Activated gamma-delta T cell (primary cell): ENCODE measurements around the gene DIPK1A.

ENCODE experiments used
- DNase-seq: peaks from one replicate; lab custom pipeline; 2025; lab: John Stamatoyannopoulos, UW

DIPK1A gene

DNA sequence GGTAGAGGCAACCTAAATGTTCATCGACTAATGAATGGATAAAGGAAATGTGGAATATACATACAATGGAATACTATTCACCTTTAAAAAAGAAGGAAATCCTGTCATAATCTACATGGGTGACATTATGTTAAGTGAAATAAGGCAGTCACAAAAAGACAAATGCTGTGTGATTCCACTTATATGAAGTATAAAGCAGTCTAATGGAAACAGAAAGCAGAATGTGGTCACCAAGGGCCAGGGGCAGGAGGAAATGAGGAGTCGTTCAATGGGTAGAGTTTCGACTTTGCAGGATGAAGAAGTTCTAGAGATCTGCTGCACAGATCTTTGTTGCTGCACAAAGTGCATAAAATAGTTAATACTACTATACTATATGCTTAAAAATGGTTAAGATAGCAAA, 7.8 kb downstream of the DIPK1A start:
- DNase-seq, result no peak

DNA sequence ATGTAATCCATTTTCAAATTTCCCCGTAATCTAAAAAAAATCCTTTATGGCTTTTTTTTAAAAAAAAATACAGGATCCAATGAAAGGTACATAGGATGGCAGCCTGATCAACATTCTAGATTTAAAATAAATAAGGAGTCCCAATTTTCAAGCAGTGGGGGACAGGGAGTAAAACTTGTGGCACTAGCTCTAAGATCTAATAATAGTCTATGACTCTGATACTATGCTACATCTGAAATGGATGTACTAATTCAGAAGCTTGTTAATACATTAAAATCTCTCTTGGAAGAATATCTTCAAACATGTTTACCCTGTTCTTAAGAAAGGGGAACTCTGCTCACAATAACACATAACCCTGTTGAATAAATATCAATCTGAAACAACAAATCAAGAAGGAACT, 8.5 kb downstream of the DIPK1A start:
- DNase-seq, result no peak

DNA sequence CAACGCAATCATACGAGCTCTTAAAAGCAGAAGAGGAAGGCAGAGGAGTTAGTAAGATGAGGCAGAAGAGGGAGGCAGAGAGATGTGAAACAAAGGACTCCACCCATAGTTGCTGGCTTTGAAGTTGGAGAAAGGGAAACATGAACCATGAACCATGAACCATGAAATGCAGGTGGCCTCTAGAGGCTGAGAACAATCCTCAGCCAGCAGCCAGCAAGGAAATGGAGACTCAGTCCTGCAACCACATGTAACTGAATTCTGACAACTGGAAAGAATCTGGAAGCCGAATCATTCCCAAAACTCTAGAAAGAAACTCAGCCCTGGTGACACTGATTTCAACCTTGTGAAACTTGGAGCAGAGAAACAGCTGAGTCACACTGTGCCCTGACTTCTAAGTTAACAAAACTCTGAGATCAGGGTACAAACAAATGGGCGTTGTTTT, 10.1 kb downstream of the DIPK1A start:
- no peak for DNase-seq

- no peak for DNase-seq
Measured at GRCh38 chr1:92949937-92950817, 11.1 kb downstream of the DIPK1A start.

DNA sequence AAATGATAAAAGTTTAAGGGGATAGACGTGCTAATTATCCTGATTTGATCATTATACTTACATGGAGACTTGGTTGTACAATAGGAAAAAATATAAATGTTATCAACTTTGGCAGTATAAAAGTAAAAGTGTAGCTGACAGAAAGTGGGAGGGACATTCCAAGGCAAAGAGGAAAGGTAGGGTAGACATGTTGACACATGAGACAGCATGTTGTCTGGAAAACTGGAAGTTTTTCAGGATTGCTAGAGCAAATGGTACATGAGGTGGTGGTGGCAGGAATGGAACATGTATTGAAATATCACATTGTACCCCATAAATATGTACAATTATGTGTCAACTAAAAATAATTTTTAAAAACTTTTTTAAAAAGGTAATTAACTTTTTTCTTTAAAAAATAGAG, 13.2 kb downstream of the DIPK1A start:
- DNase-seq, result no peak

GRCh38 chr1:92945748-92946270, 15.5 kb downstream of the DIPK1A start:
- no peak for DNase-seq

DNA sequence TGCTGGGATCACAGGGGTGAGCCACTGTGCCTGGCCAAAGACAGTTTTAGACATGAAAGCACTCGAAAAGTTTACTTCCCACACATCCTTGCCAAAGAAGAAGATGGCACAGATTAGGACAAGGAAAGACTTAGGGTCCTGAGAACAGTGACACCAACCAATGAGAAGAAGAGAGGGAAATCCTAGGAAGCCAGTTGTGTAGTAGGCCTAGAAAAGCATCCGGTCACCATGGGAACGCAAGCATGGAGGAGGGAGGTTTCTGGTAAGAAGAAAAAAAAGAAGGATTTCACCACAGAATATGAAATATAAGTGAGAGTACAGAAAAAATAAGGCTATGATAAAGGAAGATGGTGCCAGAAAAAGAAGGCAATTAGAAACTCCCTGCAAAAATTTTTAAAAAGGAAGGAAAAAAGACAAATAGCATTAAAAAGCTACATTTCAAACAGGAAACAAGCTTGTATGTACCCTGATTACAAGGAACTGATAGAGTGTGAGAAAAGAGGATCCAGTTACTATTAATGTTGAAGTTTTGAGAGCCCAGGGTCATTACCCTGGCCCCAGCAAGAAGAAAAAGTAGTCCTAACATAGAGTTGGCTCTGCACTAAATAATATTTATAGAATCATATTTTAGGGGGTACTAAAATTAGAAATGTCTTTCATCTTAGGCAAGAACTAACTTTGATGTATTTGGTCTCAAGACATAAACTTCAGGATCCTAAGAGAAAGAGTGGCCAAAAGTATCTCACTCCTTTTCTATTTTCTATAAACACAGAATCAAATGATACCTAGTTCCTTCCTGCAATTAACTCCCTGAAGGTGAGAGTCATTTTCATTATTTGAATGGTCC, 16.1 kb downstream of the DIPK1A start:
- DNase-seq, result no peak

- DNase-seq, result no peak
Measured at GRCh38 chr1:92943502-92943847, 17.8 kb downstream of the DIPK1A start.

GRCh38 chr1:92940541-92940940, 20.7 kb downstream of the DIPK1A start:
- no peak for DNase-seq

GRCh38 chr1:92937731-92938130, 23.5 kb downstream of the DIPK1A start:
- no peak for DNase-seq

DNA sequence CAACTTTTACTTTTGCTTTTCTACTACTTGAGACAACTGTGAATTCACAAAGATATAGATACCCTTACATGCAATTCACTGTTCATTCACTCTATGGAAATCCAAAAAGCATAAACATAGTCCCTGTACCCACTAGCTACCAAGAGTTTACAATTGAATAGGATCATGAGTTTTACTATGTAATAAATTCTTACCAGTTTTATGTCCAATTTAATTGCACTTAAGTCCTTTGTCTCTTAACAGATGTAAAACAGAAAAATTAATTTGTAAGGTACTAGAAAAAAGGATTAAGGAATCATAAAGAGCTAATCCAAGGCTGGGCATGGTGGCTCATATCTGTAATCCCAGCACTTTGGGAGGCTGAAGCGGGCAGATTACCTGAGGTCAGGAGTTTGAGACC, 24.4 kb downstream of the DIPK1A start:
- DNase-seq, result no peak

- no peak for DNase-seq
Measured at GRCh38 chr1:92934395-92935378, 26.6 kb downstream of the DIPK1A start.

DNA sequence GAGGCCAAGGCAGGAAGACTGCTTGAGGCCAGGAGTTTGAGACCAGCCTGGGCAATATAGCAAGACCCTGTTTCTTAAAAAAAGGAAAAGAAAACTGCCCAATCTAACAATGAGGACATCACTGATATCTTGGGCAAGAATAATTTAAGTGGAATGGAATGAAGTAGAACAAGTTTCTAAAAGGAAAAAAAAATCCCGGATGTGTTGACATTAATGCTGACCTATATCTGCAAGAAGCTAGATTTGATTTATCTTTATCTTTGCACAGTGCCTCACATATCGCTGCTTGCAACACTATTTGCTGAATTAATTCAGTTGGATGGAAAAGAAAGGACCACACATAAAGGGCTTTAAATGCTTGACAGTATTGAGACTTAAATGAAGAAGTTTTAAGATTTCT, 27.8 kb downstream of the DIPK1A start:
- DNase-seq, result no peak

DNA sequence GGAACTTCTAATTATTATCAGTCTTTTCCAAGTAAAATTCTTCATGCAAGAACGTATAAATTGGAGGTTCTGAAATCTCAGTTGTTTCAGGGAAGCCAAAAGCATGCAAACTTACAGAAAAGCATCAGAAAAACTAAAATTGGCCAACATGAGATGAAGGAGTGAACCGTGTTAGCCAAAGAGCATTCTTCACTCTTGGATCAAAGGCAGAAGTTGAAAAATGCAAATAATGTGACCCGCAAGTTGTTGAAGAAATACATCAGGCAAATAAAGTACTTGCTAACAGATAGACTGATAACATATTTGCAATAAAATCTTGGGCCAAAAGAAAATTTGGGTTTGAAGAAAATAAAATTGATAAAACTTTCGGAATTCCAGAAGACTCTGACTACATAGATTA, 29.6 kb downstream of the DIPK1A start:
- no peak for DNase-seq

DNA sequence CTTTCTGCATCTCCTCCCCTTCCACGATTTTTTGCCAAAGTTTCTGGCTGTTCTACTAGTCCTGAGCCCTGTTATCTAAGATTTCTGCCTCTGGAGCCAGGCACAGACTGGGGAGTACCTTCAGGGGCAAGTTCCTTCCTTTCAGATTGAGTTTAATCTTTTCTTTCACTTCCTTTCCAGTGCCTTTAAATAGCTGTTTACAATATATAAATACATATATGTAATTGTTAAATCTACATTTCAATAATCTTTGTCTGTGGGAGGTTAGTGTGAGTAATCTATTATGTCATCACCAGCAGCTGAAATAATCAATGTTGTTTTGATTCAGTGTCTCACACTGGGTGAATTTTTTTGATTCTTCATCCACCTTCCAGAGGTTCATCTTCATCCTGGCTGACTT, 31.8 kb downstream of the DIPK1A start:
- no peak for DNase-seq

DNA sequence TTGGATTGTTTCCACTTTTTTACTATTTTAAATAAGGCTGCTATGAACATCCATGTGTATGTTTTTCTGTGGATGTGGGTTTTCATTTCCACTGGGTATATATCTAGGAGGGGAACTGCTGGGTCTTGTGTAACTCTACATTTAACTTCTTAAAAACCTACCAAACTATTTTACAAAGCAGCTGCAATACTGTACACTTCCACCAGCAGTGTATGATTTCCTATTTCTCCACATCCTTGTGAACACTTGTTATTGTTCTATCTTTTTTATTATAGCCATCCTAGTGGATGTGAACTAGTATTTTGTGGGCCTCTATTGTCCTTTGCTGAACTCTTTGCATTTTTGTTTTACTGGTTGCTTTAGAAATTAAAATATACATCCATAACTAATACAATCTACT, 33.4 kb downstream of the DIPK1A start:
- DNase-seq, result no peak

GRCh38 chr1:92926873-92927272, 34.4 kb downstream of the DIPK1A start:
- DNase-seq, result no peak

- DNase-seq, result no peak
Measured at GRCh38 chr1:92924501-92924900, 36.8 kb downstream of the DIPK1A start.

- DNase-seq, result no peak
Measured at GRCh38 chr1:92923664-92924063, 37.6 kb downstream of the DIPK1A start.

GRCh38 chr1:92922356-92923035, 38.8 kb downstream of the DIPK1A start:
- DNase-seq, result no peak
